ENCODE data around the gene KCNJ15. TPM values are rescaled to one million over a fixed set of nuclear protein-coding genes. Genes with fewer than 3 reads are reported as not detected.

Gene KCNJ15
- total and polyA plus RNA-seq, 10 of the 15 experiments (the other 5 are each of a cell fraction or from before 2014, with no cell fraction given): 0.05 to 2.7 (median 0.33) TPM; not detected in 6

GRCh38 chr21:38354231-38354630 lies 97.4 kb downstream of the KCNJ15 start (continued):
- TF ChIP-seq CUX1 (IDR thresholded peaks at IDR 0.05; ENCODE audit: insufficient replicate concordance, low read depth, low read length) (no peak), IRF3 (IDR thresholded peaks at IDR 0.05) (no peak)

- Histone ChIP-seq H3K4me2 (ENCODE audit: control insufficient read depth, insufficient read depth) (no peak overlapping the region), H3K27ac (ENCODE audit: control insufficient read depth, insufficient read depth) (no peak overlapping the region), H3K9me3 (replicated peaks; ENCODE audit: control insufficient read depth, insufficient read depth, low read length) (no peaks in the 10 kb centered on the region; the same call in 2 of the 3 replicates), H3K4me1 (ENCODE audit: control insufficient read depth, insufficient read depth, low read length) (no peaks in the 10 kb centered on the region; the same call in 1 of the 2 replicates), H3K9ac (ENCODE audit: control insufficient read depth, insufficient read depth, low read length) (no peak overlapping the region), H2AFZ (ENCODE audit: control insufficient read depth, low read depth, low read length) (no peak overlapping the region), H3K4me3 (no peak overlapping the region), H3K79me2 (ENCODE audit: control insufficient read depth, insufficient read depth, low read length) (no peaks in the 10 kb centered on the region), H4K20me1 (ENCODE audit: control insufficient read depth, insufficient read depth) (no peaks in the 10 kb centered on the region), H3K36me3 (ENCODE audit: control insufficient read depth in 2 of 2, insufficient read depth in 2 of 2, low read length in 1 of 2) (no peaks in the 10 kb centered on the region), H3K27me3 (replicated peaks in 1 of 2; ENCODE audit: control insufficient read depth in 2 of 2, insufficient read depth in 2 of 2, low read length in 1 of 2) (no peaks in the 10 kb centered on the region)
- CTCF ChIA-PET: interaction anchor here (0.7 to 9.1 kb wide), 11 partner anchors 102 to 647 kb away, joined by 3 to 195 read pairs (median 6); no protein-coding TSS in a partner anchor
- FAIRE-seq (no peak), ATAC-seq (no peak), DNase-seq (ENCODE audit: low read depth, low spot score) (no peak)
- POLR2A ChIA-PET: interaction anchor here (0.6 kb wide), 1 partner anchor 66 kb away, joined by 5 read pairs; no protein-coding TSS in a partner anchor
- RAD21 ChIA-PET (ENCODE audit: unreplicated experiment): interaction anchor here (1.3 to 7.4 kb wide), 4 partner anchors 137 to 643 kb away, joined by 4 to 110 read pairs (median 5); no protein-coding TSS in a partner anchor
- 14% methylated on average over 2 of the region's 2 CpGs for WGBS (ENCODE audit: insufficient coverage, insufficient replicate concordance, low lambda C conversion rate, missing lambda C conversion rate)
- in situ Hi-C loops (cut with MboI): loop anchor here (5.0 kb wide), 3 partner anchors 142 to 647 kb away; no protein-coding TSS in a partner anchor
- SMC1A ChIA-PET (ENCODE audit: uncharacterized antibody, unreplicated experiment): interaction anchor here (1.0 to 2.5 kb wide), 5 partner anchors 137 to 643 kb away, joined by 3 to 18 read pairs (median 9); no protein-coding TSS in a partner anchor
- BruUV-seq (replicated peaks): no TSS peak
- intact Hi-C loops (cut with micrococcal nuclease; ENCODE audit: unreplicated experiment): loop anchor here (5.0 kb wide), 1 partner anchor 87 kb away; no protein-coding TSS in a partner anchor
- TF ChIP-seq KDM1A (IDR thresholded peaks at IDR 0.05; ENCODE audit: borderline replicate concordance) (no peak), SPI1 (IDR thresholded peaks at IDR 0.05; ENCODE audit: borderline replicate concordance, insufficient read depth, low read depth, low read length) (no peak), CBX3 (IDR thresholded peaks at IDR 0.05; ENCODE audit: borderline replicate concordance, low read depth) (no peak), RCOR1 (conservative IDR thresholded peaks at IDR 0.05; ENCODE audit: low read depth, low read length) (no peak), MEF2B (IDR thresholded peaks at IDR 0.05; ENCODE audit: partially characterized antibody, poor library complexity, severe bottlenecking) (no peak), ZBED1 (IDR thresholded peaks at IDR 0.05; ENCODE audit: borderline replicate concordance) (no peak), ZNF592 (IDR thresholded peaks at IDR 0.05) (no peak), FOS (IDR thresholded peaks at IDR 0.05; ENCODE audit: borderline replicate concordance, extremely low read depth, insufficient read length) (no peak), RELA (IDR thresholded peaks at IDR 0.05; ENCODE audit: borderline replicate concordance, partially characterized antibody) (no peak)
Measured at GRCh38 chr21:38354746-38355145, 98.0 kb downstream of the KCNJ15 start.

Measured in GM12878 (cell line).